Endodermal cell (in vitro differentiated cells): ENCODE measurements around the gene FASTKD1. TPM values are rescaled to one million over a fixed set of nuclear protein-coding genes. Genes with fewer than 3 reads are reported as not detected.

ENCODE experiments used
- DNase-seq: peaks from one replicate; pipeline ENCODE4 v3.0.0-alpha.2; 2017
- H3K27ac ChIP-seq: 2 replicates; pipeline ENCODE4 v1.5.1; 2013; ENCODE audit warnings: mild to moderate bottlenecking, low read depth, low read length, moderate library complexity
- H3K27me3 ChIP-seq: 2 replicates; pipeline ENCODE4 v1.6.1; 2013; ENCODE audit warnings: mild to moderate bottlenecking, low read length, moderate library complexity; ENCODE audit not compliant: insufficient read depth, control insufficient read depth, poor library complexity, severe bottlenecking
- H3K36me3 ChIP-seq: 2 replicates; pipeline ENCODE4 v1.7.0; 2013; ENCODE audit warnings: mild to moderate bottlenecking, low read length, moderate library complexity; ENCODE audit not compliant: control insufficient read depth, insufficient read depth
- H3K4me1 ChIP-seq: one replicate; pipeline ENCODE4 v1.7.0; 2013; ENCODE audit warnings: low read length; ENCODE audit not compliant: control insufficient read depth, insufficient read depth
- H3K4me3 ChIP-seq: 2 replicates; pipeline ENCODE4 v1.5.1; 2013; ENCODE audit warnings: mild to moderate bottlenecking, low read length, moderate library complexity
- H3K9ac ChIP-seq: 2 replicates; pipeline ENCODE4 v1.6.1; 2013; ENCODE audit warnings: mild to moderate bottlenecking, low read length, moderate library complexity; ENCODE audit not compliant: poor library complexity, severe bottlenecking; ENCODE audit errors: extremely low read depth
- H3K9me3 ChIP-seq: 2 replicates; pipeline ENCODE4 v1.6.1; 2013; ENCODE audit warnings: mild to moderate bottlenecking, low read length, moderate library complexity; ENCODE audit not compliant: control insufficient read depth
- H3K27ac Mint-ChIP-seq: 2 replicates; pipeline ENCODE4 v1.8.0; 2020; ENCODE audit warnings: mixed read lengths
- H3K27me3 Mint-ChIP-seq: 2 replicates; pipeline ENCODE4 v1.8.0; 2021; ENCODE audit warnings: mild to moderate bottlenecking, mixed read lengths; ENCODE audit not compliant: insufficient read depth
- H3K36me3 Mint-ChIP-seq: 2 replicates; pipeline ENCODE4 v1.8.0; 2020; ENCODE audit warnings: low read depth, mixed read lengths
- H3K4me1 Mint-ChIP-seq: 2 replicates; pipeline ENCODE4 v1.8.0; 2020; ENCODE audit warnings: mixed read lengths
- H3K4me3 Mint-ChIP-seq: 2 replicates; pipeline ENCODE4 v1.8.0; 2020; ENCODE audit warnings: mild to moderate bottlenecking, moderate library complexity, mixed read lengths
- H3K9me3 Mint-ChIP-seq: 2 replicates; pipeline ENCODE4 v1.8.0; 2020; ENCODE audit warnings: mild to moderate bottlenecking, mixed read lengths
- WGBS, 2 experiments: methylation state at CpG; one replicate each; pipeline versions ENCODE4 v1.1.5 to v1.1.7; 2013; ENCODE audit warnings: missing lambda C conversion rate in 2 of 2, mixed read lengths in 1 of 2; ENCODE audit not compliant: insufficient coverage in 1 of 2, insufficient read length in 1 of 2; 5-methylcytosine and 5-hydroxymethylcytosine counted together
- long read RNA-seq, 4 experiments: library from polyadenylated mRNA in 2 of 4; library from RNA in 1 of 4; library from capped mRNA in 1 of 4; stranded (forward) in 3 of 4; unstranded in 1 of 4; transcript quantifications; one replicate each; pipeline ENCODE4 v2.0.0, GENCODE V29; 2020 to 2021; ENCODE audit warnings: inconsistent platforms in 1 of 4
- polyA plus RNA-seq, 2 experiments: library from polyadenylated mRNA; stranded (reverse); fragments of 50-300 nt; gene quantifications; one replicate each; pipeline ENCODE4 v1.2.3, GENCODE V29; 2013
- total RNA-seq, 2 donors: library from RNA; stranded (reverse); fragmentation: NEBNext Ultra II Directional in 1 of 2; extraction: Animal tissue kit (Norgen Biotek cat#: 25700) in 1 of 2; gene quantifications; 2 replicates in 1 of 2; 3 replicates in 1 of 2; pipeline ENCODE4 v1.2.1, GENCODE V29; 2021
- TF ChIP-seq, protein P1 (sequence below): fragments of 200-600 bp; sonication (generic); conservative IDR thresholded peaks from 2 replicates; pipeline ENCODE4 v1.5.0; 2021; ENCODE audit warnings: antibody characterized with exemption, mild to moderate bottlenecking

Gene FASTKD1, protein sequence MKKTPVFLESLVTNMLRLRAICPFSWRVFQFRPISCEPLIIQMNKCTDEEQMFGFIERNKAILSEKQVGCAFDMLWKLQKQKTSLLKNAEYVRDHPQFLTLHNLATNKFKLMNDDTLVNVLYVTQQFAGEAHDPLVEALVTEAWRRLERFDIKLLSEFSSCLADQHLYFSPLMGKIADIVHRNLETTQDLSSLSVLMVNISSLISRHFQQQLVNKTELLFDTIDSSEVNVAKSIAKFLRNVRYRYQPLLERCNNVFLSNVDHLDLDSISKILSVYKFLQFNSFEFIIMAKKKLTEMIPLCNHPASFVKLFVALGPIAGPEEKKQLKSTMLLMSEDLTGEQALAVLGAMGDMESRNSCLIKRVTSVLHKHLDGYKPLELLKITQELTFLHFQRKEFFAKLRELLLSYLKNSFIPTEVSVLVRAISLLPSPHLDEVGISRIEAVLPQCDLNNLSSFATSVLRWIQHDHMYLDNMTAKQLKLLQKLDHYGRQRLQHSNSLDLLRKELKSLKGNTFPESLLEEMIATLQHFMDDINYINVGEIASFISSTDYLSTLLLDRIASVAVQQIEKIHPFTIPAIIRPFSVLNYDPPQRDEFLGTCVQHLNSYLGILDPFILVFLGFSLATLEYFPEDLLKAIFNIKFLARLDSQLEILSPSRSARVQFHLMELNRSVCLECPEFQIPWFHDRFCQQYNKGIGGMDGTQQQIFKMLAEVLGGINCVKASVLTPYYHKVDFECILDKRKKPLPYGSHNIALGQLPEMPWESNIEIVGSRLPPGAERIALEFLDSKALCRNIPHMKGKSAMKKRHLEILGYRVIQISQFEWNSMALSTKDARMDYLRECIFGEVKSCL
- total RNA-seq: 10 to 100 TPM; 45.2 to 56.0 TPM
- polyA plus RNA-seq (2013, experiment 1 of 2): 39.0 TPM
- 29.5 TPM for polyA plus RNA-seq (2013, experiment 2 of 2)
- long read RNA-seq, experiment 1, partial matches to known transcripts: 6 of 15 reads
- long read RNA-seq, experiment 1, other reads (novel, unspliced or antisense): 9 of 15 reads
- long read RNA-seq, experiment 2, transcript FASTKD1-204 (15 exons, 2,967 nt): major isoform, 25 of 51 reads
- long read RNA-seq, experiment 2, transcript FASTKD1-205 (14 exons, 2,791 nt): minor isoform, 7 of 51 reads
- long read RNA-seq, experiment 2, partial matches to known transcripts: 3 of 51 reads
- long read RNA-seq, experiment 2, other reads (novel, unspliced or antisense): 16 of 51 reads
- long read RNA-seq, experiment 3, transcript FASTKD1-204 (15 exons, 2,967 nt): major isoform, 54 of 119 reads
- long read RNA-seq, experiment 3, transcript FASTKD1-205 (14 exons, 2,791 nt): minor isoform, 8 of 119 reads
- long read RNA-seq, experiment 3, partial matches to known transcripts: 31 of 119 reads
- long read RNA-seq, experiment 3, other reads (novel, unspliced or antisense): 21 of 119 reads
- long read RNA-seq, experiment 4, transcript FASTKD1-204 (15 exons, 2,967 nt): major isoform, 9 of 24 reads
- long read RNA-seq, experiment 4, partial matches to known transcripts: 7 of 24 reads
- long read RNA-seq, experiment 4, other reads (novel, unspliced or antisense): 7 of 24 reads

DNA sequence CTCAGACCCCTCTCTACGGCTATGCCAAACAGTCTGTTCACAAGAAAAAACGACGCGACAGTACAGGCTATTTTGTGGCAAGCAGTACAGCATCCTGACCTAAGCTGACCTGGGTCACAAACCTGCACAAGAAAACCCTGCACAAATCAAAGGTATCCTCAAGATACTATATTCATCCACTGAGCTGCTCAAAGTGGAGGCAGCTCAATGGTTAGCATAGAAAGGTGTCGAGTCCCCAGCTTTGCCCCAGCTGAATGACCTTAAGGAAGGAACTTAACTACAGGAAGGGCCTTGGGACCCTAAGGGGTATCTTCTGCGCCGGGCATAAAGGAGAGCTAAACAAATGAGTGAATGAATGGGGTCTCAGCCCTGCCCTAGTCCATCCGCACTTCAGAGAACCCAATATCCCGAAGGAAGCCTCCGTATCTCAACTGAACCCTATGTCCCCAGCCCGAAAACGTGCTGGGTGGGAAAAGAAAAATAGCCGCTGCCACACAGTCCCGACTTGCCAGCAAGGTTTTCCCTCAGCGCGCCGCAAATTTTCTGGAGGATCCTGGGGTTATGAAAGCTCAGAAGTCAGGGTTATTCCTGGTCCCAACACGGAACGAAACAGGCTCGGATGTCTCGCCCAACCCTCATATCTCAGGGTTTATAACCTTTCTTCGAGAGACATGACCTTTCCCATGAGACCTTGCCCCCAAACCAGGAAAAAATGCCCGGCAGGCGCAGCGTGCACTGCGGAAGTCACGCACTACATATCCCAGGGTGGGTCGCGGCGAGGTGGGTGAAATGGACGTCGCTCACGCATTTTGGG lies at the start of gene FASTKD1:
TSS of gene FASTKD1 (minus strand) at position 706 of the 814 bp plus-strand sequence. CDS start 1,836 bp downstream, outside the sequence.
- H3K4me1 ChIP-seq: peaks cover 6% of the 10 kb centered on the region
- TF ChIP-seq, protein P1, sequence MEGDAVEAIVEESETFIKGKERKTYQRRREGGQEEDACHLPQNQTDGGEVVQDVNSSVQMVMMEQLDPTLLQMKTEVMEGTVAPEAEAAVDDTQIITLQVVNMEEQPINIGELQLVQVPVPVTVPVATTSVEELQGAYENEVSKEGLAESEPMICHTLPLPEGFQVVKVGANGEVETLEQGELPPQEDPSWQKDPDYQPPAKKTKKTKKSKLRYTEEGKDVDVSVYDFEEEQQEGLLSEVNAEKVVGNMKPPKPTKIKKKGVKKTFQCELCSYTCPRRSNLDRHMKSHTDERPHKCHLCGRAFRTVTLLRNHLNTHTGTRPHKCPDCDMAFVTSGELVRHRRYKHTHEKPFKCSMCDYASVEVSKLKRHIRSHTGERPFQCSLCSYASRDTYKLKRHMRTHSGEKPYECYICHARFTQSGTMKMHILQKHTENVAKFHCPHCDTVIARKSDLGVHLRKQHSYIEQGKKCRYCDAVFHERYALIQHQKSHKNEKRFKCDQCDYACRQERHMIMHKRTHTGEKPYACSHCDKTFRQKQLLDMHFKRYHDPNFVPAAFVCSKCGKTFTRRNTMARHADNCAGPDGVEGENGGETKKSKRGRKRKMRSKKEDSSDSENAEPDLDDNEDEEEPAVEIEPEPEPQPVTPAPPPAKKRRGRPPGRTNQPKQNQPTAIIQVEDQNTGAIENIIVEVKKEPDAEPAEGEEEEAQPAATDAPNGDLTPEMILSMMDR: no peak
- H3K4me3 Mint-ChIP-seq: peak within 1 kb of the TSS; percentile 97
- H3K4me3 ChIP-seq: peak within 1 kb of the TSS; percentile 95
- H3K27ac Mint-ChIP-seq: peak within 1 kb of the TSS; percentile 98
- peaks cover 6% of the 10 kb centered on the region for H3K4me1 Mint-ChIP-seq
- H3K9ac ChIP-seq: peak within 1 kb of the TSS; percentile 55
- 0 to 1% methylated on average over 16 to 33 of the region's 33 CpGs for WGBS, 2 experiments
- no peaks in the 10 kb centered on the region for H3K27me3 ChIP-seq
- peaks cover 9% of the 10 kb centered on the region for H3K36me3 ChIP-seq
- H3K9me3 ChIP-seq: no peaks in the 10 kb centered on the region
- H3K9me3 Mint-ChIP-seq: peaks cover 12% of the 10 kb centered on the region
- DNase-seq: peak; percentile 97
- H3K36me3 Mint-ChIP-seq: peaks cover 15% of the 10 kb centered on the region
- H3K27me3 Mint-ChIP-seq: peaks cover 10% of the 10 kb centered on the region
- no peak within 1 kb of the TSS for H3K27ac ChIP-seq

DNA sequence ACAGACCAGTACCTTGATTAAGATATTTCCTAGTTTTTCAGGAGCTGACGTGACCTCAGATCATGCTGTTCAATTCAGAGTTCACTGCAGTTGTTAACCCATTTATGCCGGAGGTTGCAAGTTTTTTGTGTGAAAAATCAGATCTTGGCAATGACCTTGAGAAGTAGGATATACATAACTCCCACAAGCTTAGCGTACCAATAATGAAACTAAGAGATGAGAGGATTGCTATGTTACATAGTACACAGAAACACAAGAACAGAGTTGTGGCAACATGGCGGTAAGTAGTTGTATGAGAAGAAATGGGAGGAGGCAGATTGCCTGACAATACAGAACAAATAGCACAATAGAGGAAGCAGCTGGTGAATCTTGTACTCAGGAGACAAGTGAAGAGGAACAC lies 49.6 kb upstream of the FASTKD1 start:
- Histone ChIP-seq H3K36me3 (peaks cover 66% of the 10 kb centered on the region), H3K9ac (no peak overlapping the region), H3K9me3 (no peaks in the 10 kb centered on the region), H3K4me1 (no peaks in the 10 kb centered on the region), H3K27me3 (no peaks in the 10 kb centered on the region), H3K27ac (peak overlapping the region; percentile 53), H3K4me3 (no peak overlapping the region)
- TF ChIP-seq, protein P1: no peak
- Mint-ChIP-seq H3K36me3 (peaks cover 54% of the 10 kb centered on the region), H3K4me1 (peaks cover 10% of the 10 kb centered on the region), H3K27ac (no peak overlapping the region), H3K4me3 (no peak overlapping the region), H3K9me3 (no peaks in the 10 kb centered on the region), H3K27me3 (no peaks in the 10 kb centered on the region)
- no peak for DNase-seq
- whole genome bisulfite sequencing, 2 experiments: 95 to 98% methylated on average over 3 to 4 of the region's 4 CpGs
